DOHH2 (cell line): Measurements from ENCODE around the gene NCF2.

Source experiments
- H3F3A ChIP-seq: fragments of 200-600 bp; sonication (generic), shearing (Covaris generic); 2 replicates; pipeline ENCODE4 v1.6.0; 2016; ENCODE audit warnings: antibody characterized with exemption, mild to moderate bottlenecking; ENCODE audit not compliant: control insufficient read depth, insufficient read depth
- H3K27ac ChIP-seq: fragments of 200-600 bp; sonication (generic); 2 replicates; pipeline ENCODE4 v1.5.1; 2014; ENCODE audit warnings: low read depth, mild to moderate bottlenecking, low read length, moderate library complexity
- H3K27me3 ChIP-seq: fragments of 200-600 bp; sonication (generic); 2 replicates; pipeline ENCODE4 v1.6.1; 2014; ENCODE audit warnings: mild to moderate bottlenecking, low read length, mixed read lengths; ENCODE audit not compliant: control insufficient read depth
- H3K36me3 ChIP-seq: fragments of 200-600 bp; sonication (generic); 2 replicates; pipeline ENCODE4 v1.6.1; 2014; ENCODE audit warnings: mild to moderate bottlenecking, low read length, moderate library complexity, mixed read lengths; ENCODE audit not compliant: control insufficient read depth
- H3K4me1 ChIP-seq: fragments of 200-600 bp; sonication (generic); 2 replicates; pipeline ENCODE4 v1.6.1; 2014; ENCODE audit warnings: mild to moderate bottlenecking, low read length, mixed read lengths; ENCODE audit not compliant: control insufficient read depth
- H3K4me2 ChIP-seq: fragments of 200-600 bp; sonication (generic); 2 replicates; pipeline ENCODE4 v1.6.0; 2014; ENCODE audit warnings: mild to moderate bottlenecking, low read length, moderate library complexity
- H3K4me3 ChIP-seq: fragments of 200-600 bp; sonication (generic); 2 replicates; pipeline ENCODE4 v1.5.1; 2014; ENCODE audit warnings: mild to moderate bottlenecking, low read length, mixed read lengths
- H3K79me2 ChIP-seq: fragments of 200-600 bp; sonication (generic); 2 replicates; pipeline ENCODE4 v1.6.1; 2014; ENCODE audit warnings: mild to moderate bottlenecking, low read length, mixed read lengths; ENCODE audit not compliant: control insufficient read depth
- H3K9me2 ChIP-seq: fragments of 200-600 bp; sonication (generic); replicated peaks from 2 replicates; pipeline ENCODE4 v1.6.1; 2014; ENCODE audit warnings: mild to moderate bottlenecking, low read length, mixed read lengths; ENCODE audit not compliant: control insufficient read depth
- H3K9me3 ChIP-seq: fragments of 200-600 bp; sonication (generic); 2 replicates; pipeline ENCODE4 v1.6.1; 2014; ENCODE audit warnings: antibody characterized with exemption, low read length, mixed read lengths; ENCODE audit not compliant: control insufficient read depth, insufficient read depth
- H4K20me1 ChIP-seq: fragments of 200-600 bp; sonication (generic); 2 replicates; pipeline ENCODE4 v1.6.0; 2014; ENCODE audit warnings: low read depth, mild to moderate bottlenecking, antibody characterized with exemption, low read length, moderate library complexity; ENCODE audit not compliant: control insufficient read depth, insufficient read depth
- CTCF ChIP-seq: fragments of 200-600 bp; sonication (generic); IDR thresholded peaks from one replicate; pipeline ENCODE4 v1.5.1; 2014; ENCODE audit warnings: antibody characterized with exemption, mild to moderate bottlenecking, low read depth, low read length; ENCODE audit not compliant: poor library complexity, severe bottlenecking
- EZH2phosphoT487 ChIP-seq: fragments of 200-600 bp; sonication (generic); IDR thresholded peaks from 2 replicates; pipeline ENCODE4 v1.6.1; 2017; ENCODE audit warnings: borderline replicate concordance, mild to moderate bottlenecking, antibody characterized with exemption, low read length, moderate library complexity, mixed read lengths

The NCF2 gene

DNA sequence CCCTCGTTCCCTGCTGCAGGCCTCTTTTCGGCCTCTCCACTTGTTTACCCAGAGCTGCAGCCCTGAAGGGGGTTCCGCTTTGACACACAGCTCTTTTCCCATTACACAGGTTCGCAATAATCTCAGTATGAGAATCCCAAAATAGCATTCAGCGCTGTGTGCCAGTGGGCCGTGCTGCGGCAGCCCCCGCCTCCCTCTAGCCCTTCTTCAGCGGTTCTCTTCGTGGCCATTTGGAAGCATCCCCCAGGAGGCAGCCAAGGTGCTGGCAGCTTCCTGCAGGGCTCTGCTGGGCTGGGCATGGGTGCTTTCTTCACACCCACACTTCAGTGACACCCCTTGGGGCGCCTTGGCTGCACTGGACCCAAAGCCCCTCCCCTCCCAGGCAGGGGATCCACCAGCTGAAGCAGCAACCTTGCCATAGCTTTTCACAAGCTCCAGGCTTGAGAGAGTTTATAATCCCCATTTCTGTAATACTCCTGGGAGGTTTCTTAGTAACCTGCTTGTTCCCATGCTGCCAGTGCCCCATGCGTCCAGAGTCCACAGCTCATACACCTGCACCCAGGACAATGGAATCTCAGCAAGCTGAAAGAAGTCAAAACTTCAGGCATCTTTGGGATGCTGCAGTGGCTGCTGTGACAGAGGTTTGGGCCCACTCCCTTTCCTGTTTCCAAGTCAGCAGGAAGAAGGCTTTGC lies 8.1 kb downstream of the NCF2 start:
- Histone ChIP-seq H3K4me2 (no peak overlapping the region), H3K27ac (no peak overlapping the region), H3K79me2 (no peaks in the 10 kb centered on the region), H3K9me2 (no peaks in the 10 kb centered on the region), H4K20me1 (no peaks in the 10 kb centered on the region), H3F3A (no peaks in the 10 kb centered on the region), H3K4me1 (peaks cover 19% of the 10 kb centered on the region), H3K36me3 (no peaks in the 10 kb centered on the region), H3K27me3 (peaks cover 47% of the 10 kb centered on the region), H3K9me3 (no peaks in the 10 kb centered on the region), H3K4me3 (no peak overlapping the region)
- no peak for TF ChIP-seq CTCF
- no peak for TF ChIP-seq EZH2phosphoT487

- Histone ChIP-seq H3K27ac (no peak overlapping the region), H3K4me1 (peaks cover 19% of the 10 kb centered on the region), H3K4me2 (peak overlapping the region; percentile 38), H4K20me1 (no peaks in the 10 kb centered on the region), H3K9me2 (no peaks in the 10 kb centered on the region), H3K79me2 (no peaks in the 10 kb centered on the region), H3K27me3 (peaks cover 56% of the 10 kb centered on the region), H3F3A (no peaks in the 10 kb centered on the region), H3K9me3 (no peaks in the 10 kb centered on the region), H3K4me3 (no peak overlapping the region), H3K36me3 (no peaks in the 10 kb centered on the region)
- no peak for TF ChIP-seq EZH2phosphoT487
- TF ChIP-seq CTCF = no peak
Observed at GRCh38 chr1:183580281-183580682, 10.0 kb downstream of the NCF2 start.

GRCh38 chr1:183578856-183579255 lies 11.4 kb downstream of the NCF2 start:
- no peaks in the 10 kb centered on the region for H3K36me3 ChIP-seq
- peaks cover 52% of the 10 kb centered on the region for H3K27me3 ChIP-seq
- H3K4me3 ChIP-seq = no peak overlapping the region
- no peaks in the 10 kb centered on the region for H3K9me3 ChIP-seq
- no peaks in the 10 kb centered on the region for H3F3A ChIP-seq
- H3K4me1 ChIP-seq = peaks cover 11% of the 10 kb centered on the region
- no peaks in the 10 kb centered on the region for H3K79me2 ChIP-seq
- H3K9me2 ChIP-seq = no peaks in the 10 kb centered on the region
- H4K20me1 ChIP-seq = no peaks in the 10 kb centered on the region
- H3K27ac ChIP-seq = no peak overlapping the region
- H3K4me2 ChIP-seq = no peak overlapping the region
- TF ChIP-seq CTCF (no peak), EZH2phosphoT487 (no peak)
